KMS-11 (cell line): ENCODE data around the gene TTC21B.

Source experiments
- H2AFZ ChIP-seq: fragments of 200-600 bp; sonication (generic); 2 replicates; pipeline ENCODE4 v1.6.1; 2016; ENCODE audit warnings: antibody characterized with exemption, mixed run types, low read depth
- H3K27ac ChIP-seq: fragments of 200-600 bp; sonication (generic); 2 replicates; pipeline ENCODE4 v1.6.1; 2016; ENCODE audit warnings: mild to moderate bottlenecking, mixed run types
- H3K27me3 ChIP-seq: fragments of 200-600 bp; sonication (generic); 2 replicates; pipeline ENCODE4 v1.6.1; 2017; ENCODE audit warnings: mild to moderate bottlenecking, low read depth, mixed run types, moderate library complexity; ENCODE audit not compliant: insufficient read depth
- H3K36me3 ChIP-seq: fragments of 200-600 bp; sonication (generic); 2 replicates; pipeline ENCODE4 v1.6.1; 2017; ENCODE audit warnings: mild to moderate bottlenecking, mixed run types; ENCODE audit not compliant: insufficient read depth
- H3K4me1 ChIP-seq: fragments of 200-600 bp; sonication (generic); 2 replicates; pipeline ENCODE4 v1.6.1; 2016; ENCODE audit warnings: mild to moderate bottlenecking, low read depth, mixed run types; ENCODE audit not compliant: poor library complexity, severe bottlenecking
- H3K4me2 ChIP-seq: fragments of 200-600 bp; sonication (generic); 2 replicates; pipeline ENCODE4 v1.7.0; 2016; ENCODE audit warnings: mild to moderate bottlenecking, mixed run types
- H3K4me3 ChIP-seq: fragments of 200-600 bp; sonication (generic); IDR thresholded peaks from 2 replicates; pipeline ENCODE4 v1.6.1; 2017; ENCODE audit warnings: low read depth, low read length, mixed read lengths; ENCODE audit not compliant: insufficient read depth
- H3K79me2 ChIP-seq: fragments of 200-600 bp; sonication (generic); 2 replicates; pipeline ENCODE4 v1.6.1; 2016; ENCODE audit warnings: low read depth, mixed run types; ENCODE audit not compliant: insufficient read depth
- H3K9ac ChIP-seq: fragments of 200-600 bp; sonication (generic); 2 replicates; pipeline ENCODE4 v1.6.1; 2016; ENCODE audit warnings: mild to moderate bottlenecking, mixed run types
- H4K20me1 ChIP-seq: fragments of 200-600 bp; sonication (generic); 2 replicates; pipeline ENCODE4 v1.6.1; 2016; ENCODE audit warnings: mild to moderate bottlenecking, mixed run types; ENCODE audit not compliant: insufficient read depth
- CTCF ChIP-seq: fragments of 200-600 bp; sonication (generic); conservative IDR thresholded peaks from 2 replicates; pipeline ENCODE4 v1.6.1; 2017; ENCODE audit warnings: low read depth, mild to moderate bottlenecking, antibody characterized with exemption, low read length, moderate library complexity, mixed read lengths

TTC21B gene

GRCh38 chr2:165825041-165825440, 128.5 kb downstream of the TTC21B start:
- H3K27ac ChIP-seq = no peak overlapping the region
- no peaks in the 10 kb centered on the region for H3K27me3 ChIP-seq

More at GRCh38 chr2:165825041-165825440, 128.5 kb downstream of the TTC21B start:
- no peak overlapping the region for H3K4me3 ChIP-seq
- H3K4me2 ChIP-seq = no peak overlapping the region
- H2AFZ ChIP-seq = no peak overlapping the region
- no peaks in the 10 kb centered on the region for H3K36me3 ChIP-seq
- no peak overlapping the region for H3K9ac ChIP-seq
- H3K79me2 ChIP-seq = no peaks in the 10 kb centered on the region
- TF ChIP-seq CTCF = no peak
- H4K20me1 ChIP-seq = no peaks in the 10 kb centered on the region
- H3K4me1 ChIP-seq = peaks cover 6% of the 10 kb centered on the region
